Glutamatergic neuron (in vitro differentiated cells): ENCODE data around the gene ADAM23. TPM values are rescaled to one million over a fixed set of nuclear protein-coding genes. Genes with fewer than 3 reads are reported as not detected.

ENCODE experiments used
- DNase-seq: peaks from one replicate; pipeline ENCODE4 v3.0.0; 2022
- H3K27ac Mint-ChIP-seq: one replicate; pipeline ENCODE4 v1.8.0; 2020; ENCODE audit warnings: mild to moderate bottlenecking, mixed read lengths, inconsistent platforms; ENCODE audit not compliant: unreplicated experiment
- H3K27me3 Mint-ChIP-seq: one replicate; pipeline ENCODE4 v1.8.0; 2020; ENCODE audit warnings: mild to moderate bottlenecking, moderate library complexity, mixed read lengths, inconsistent platforms; ENCODE audit not compliant: unreplicated experiment
- H3K36me3 Mint-ChIP-seq: one replicate; pipeline ENCODE4 v1.8.0; 2020; ENCODE audit warnings: mild to moderate bottlenecking, mixed read lengths, inconsistent platforms; ENCODE audit not compliant: unreplicated experiment
- H3K4me1 Mint-ChIP-seq: one replicate; pipeline ENCODE4 v1.8.0; 2020; ENCODE audit warnings: mild to moderate bottlenecking, low read depth, mixed read lengths, inconsistent platforms; ENCODE audit not compliant: unreplicated experiment
- H3K4me3 Mint-ChIP-seq: one replicate; pipeline ENCODE4 v1.8.0; 2020; ENCODE audit warnings: mild to moderate bottlenecking, mixed read lengths, inconsistent platforms; ENCODE audit not compliant: unreplicated experiment
- H3K9me3 Mint-ChIP-seq: one replicate; pipeline ENCODE4 v1.8.0; 2020; ENCODE audit warnings: mild to moderate bottlenecking, moderate library complexity, mixed read lengths, inconsistent platforms; ENCODE audit not compliant: unreplicated experiment
- total RNA-seq: library from RNA; stranded (reverse); fragmentation: NEBNext Ultra II Directional; extraction: Animal tissue kit (Norgen Biotek cat#: 25700); gene quantifications from one replicate; pipeline ENCODE4 v1.2.1, GENCODE V29; 2021; ENCODE audit not compliant: unreplicated experiment
- TF ChIP-seq, protein P1 (sequence below): fragments of 200-600 bp; sonication (generic); IDR thresholded peaks from one replicate; pipeline ENCODE4 v1.5.0; 2021; ENCODE audit not compliant: partially characterized antibody, unreplicated experiment

The ADAM23 gene
- total RNA-seq, 1 donor from 2014 or later: 16.4 TPM

DNA sequence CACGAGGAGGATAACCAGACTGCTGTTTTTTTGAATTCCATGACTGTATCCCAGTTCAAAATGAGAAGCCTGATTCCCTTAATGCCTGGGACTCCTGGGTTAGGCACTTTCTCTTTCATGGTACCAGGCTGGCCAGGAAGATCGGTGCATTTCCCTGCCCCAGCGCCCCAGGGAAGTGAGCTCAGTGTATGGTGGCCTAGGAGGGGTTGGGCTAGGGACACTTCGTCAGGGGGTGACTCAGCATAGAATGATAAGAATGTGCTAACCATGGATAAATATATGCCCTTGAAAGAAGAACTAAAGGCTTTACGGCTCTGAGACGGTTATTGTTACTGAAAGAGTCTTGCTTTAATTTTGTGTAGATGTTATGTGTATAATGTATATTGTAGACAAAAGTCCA lies 171.5 kb downstream of the ADAM23 start:
- no peaks in the 10 kb centered on the region for H3K27me3 Mint-ChIP-seq
- TF ChIP-seq, protein P1, sequence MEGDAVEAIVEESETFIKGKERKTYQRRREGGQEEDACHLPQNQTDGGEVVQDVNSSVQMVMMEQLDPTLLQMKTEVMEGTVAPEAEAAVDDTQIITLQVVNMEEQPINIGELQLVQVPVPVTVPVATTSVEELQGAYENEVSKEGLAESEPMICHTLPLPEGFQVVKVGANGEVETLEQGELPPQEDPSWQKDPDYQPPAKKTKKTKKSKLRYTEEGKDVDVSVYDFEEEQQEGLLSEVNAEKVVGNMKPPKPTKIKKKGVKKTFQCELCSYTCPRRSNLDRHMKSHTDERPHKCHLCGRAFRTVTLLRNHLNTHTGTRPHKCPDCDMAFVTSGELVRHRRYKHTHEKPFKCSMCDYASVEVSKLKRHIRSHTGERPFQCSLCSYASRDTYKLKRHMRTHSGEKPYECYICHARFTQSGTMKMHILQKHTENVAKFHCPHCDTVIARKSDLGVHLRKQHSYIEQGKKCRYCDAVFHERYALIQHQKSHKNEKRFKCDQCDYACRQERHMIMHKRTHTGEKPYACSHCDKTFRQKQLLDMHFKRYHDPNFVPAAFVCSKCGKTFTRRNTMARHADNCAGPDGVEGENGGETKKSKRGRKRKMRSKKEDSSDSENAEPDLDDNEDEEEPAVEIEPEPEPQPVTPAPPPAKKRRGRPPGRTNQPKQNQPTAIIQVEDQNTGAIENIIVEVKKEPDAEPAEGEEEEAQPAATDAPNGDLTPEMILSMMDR: no peak
- DNase-seq: no peak
- no peaks in the 10 kb centered on the region for H3K4me1 Mint-ChIP-seq
- H3K4me3 Mint-ChIP-seq: no peak overlapping the region
- H3K27ac Mint-ChIP-seq: no peak overlapping the region
- H3K9me3 Mint-ChIP-seq: no peaks in the 10 kb centered on the region
- H3K36me3 Mint-ChIP-seq: no peaks in the 10 kb centered on the region

DNA sequence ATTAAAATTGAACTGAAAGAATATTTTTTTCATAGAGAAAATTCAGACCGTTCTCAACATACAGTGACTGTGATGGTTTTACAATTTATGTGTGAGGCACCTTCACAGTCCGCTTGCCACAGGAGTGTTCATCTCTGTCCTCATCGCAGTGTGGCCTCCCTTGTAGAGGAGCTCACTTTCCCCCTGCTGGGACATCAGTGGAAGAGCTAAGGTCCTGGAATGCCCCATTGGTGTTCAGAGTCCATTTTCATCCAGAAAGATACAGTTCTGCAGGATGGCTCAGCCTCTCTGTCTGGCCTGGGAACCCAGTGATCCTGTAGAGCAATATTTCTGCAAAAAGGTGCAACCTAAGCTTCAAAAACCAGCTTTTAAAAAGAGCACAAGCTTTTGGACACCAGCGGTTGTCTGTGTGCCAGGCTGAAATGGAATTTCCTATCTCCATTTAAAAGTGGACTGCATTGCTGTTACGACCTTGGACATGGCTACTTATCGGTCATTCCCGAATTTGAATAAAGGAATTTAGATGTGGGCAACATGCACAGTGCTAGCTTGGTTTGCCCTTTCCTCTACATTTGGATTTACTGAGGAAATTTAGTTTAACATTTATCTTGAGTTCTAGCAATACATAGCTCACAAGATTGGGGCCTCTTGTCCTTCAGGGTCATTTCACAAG lies 172.2 kb downstream of the ADAM23 start:
- Mint-ChIP-seq H3K27me3 (no peaks in the 10 kb centered on the region), H3K4me1 (no peaks in the 10 kb centered on the region), H3K9me3 (no peaks in the 10 kb centered on the region), H3K36me3 (no peaks in the 10 kb centered on the region), H3K4me3 (no peak overlapping the region), H3K27ac (no peak overlapping the region)
- TF ChIP-seq, protein P1: no peak
- DNase-seq: no peak

DNA sequence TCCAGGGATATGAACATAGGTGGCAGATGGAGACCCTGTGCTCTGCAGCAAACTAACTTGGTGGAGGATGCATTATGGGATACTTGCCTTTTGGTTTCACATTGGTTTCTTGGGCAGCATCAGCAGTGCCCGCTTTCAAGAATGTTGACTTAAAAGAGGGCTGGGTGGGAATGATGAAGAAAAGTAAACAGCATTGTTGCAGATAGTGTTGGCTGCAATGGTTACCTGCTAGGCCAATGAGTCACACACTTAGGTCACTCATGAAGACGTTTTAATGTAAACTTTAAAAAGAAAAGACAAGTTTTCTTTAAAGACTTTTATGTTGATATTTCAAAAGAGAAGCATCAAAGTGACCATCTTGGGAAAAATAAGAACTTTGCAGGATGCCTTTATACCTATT lies 172.8 kb downstream of the ADAM23 start:
- no peak overlapping the region for H3K27ac Mint-ChIP-seq
- no peaks in the 10 kb centered on the region for H3K27me3 Mint-ChIP-seq
- DNase-seq: no peak
- TF ChIP-seq, protein P1: no peak
- no peaks in the 10 kb centered on the region for H3K9me3 Mint-ChIP-seq
- H3K4me3 Mint-ChIP-seq: no peak overlapping the region
- no peaks in the 10 kb centered on the region for H3K36me3 Mint-ChIP-seq
- H3K4me1 Mint-ChIP-seq: no peaks in the 10 kb centered on the region

DNA sequence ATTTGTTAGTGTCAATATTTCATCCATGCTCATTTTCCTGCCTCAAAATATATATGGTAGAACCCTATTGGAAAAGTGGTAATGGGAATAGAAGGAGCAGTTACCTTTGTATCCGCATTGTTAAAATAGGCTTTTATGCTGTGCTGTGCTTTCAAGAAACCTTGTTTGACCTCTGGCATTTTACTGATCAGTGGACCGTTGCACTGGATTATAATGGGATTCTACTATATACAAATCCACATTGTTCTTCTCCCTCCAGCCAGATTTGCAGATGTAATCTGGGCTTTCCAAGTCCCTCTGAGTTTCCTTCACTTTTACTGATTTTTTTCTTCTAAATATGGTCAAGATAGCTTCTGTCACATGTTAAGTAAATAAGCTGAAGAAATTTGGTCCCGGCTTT lies 175.7 kb downstream of the ADAM23 start:
- no peak for DNase-seq
- Mint-ChIP-seq H3K36me3 (no peaks in the 10 kb centered on the region), H3K4me1 (no peaks in the 10 kb centered on the region), H3K4me3 (no peak overlapping the region), H3K27ac (no peak overlapping the region), H3K27me3 (no peaks in the 10 kb centered on the region), H3K9me3 (no peaks in the 10 kb centered on the region)
- TF ChIP-seq, protein P1: no peak

DNA sequence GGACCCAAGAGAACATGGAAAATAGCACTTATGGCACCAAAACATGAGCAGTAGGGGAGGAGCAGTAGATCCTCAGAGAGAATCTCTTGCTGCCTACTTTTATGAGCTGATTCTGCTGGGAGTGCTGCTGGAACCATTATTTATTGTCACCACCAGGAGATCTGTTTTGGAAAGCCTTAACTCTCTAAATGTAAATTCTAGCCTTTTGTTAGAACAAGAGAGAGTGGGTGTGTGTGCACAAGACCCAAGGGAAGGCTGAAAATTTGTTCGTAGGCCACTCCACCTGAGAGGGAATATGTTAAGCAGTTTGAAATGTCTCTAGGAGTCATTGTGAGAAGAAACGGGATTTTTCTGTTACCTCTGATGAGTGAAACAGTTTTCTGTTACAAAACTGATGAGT lies 182.8 kb downstream of the ADAM23 start:
- TF ChIP-seq, protein P1: no peak
- peaks cover 2% of the 10 kb centered on the region for H3K27me3 Mint-ChIP-seq

More for the DNA sequence above, 182.8 kb downstream of the ADAM23 start:
- no peak for DNase-seq
- peaks cover 1% of the 10 kb centered on the region for H3K4me1 Mint-ChIP-seq
- no peaks in the 10 kb centered on the region for H3K9me3 Mint-ChIP-seq
- no peak overlapping the region for H3K27ac Mint-ChIP-seq
- no peaks in the 10 kb centered on the region for H3K36me3 Mint-ChIP-seq
- no peak overlapping the region for H3K4me3 Mint-ChIP-seq
